ENCODE measurements around the gene IGF1. TPM values are rescaled to one million over a fixed set of nuclear protein-coding genes. Genes with fewer than 3 reads are reported as not detected.

The IGF1 gene
- total RNA-seq, 1 experiment from 2014 or later = not detected

- Histone ChIP-seq H3K4me2 (ENCODE audit: low read depth, low read length, poor library complexity, severe bottlenecking) (no peak overlapping the region), H3K36me3 (ENCODE audit: insufficient read depth, low read length) (no peaks in the 10 kb centered on the region), H3K9me3 (ENCODE audit: low read length) (no peaks in the 10 kb centered on the region), H3K27ac (ENCODE audit: low read length) (no peak overlapping the region), H3K4me3 (ENCODE audit: low read length) (no peak overlapping the region), H2AFZ (ENCODE audit: low read length) (no peak overlapping the region), H3K9ac (ENCODE audit: low read length) (no peak overlapping the region), H3K9me2 (replicated peaks; ENCODE audit: insufficient read depth, low read length) (no peaks in the 10 kb centered on the region), H3K27me3 (ENCODE audit: low read length) (0 out of 2 replicates have a peak, but pooled peaks cover 3% of the 10 kb centered on the region), H4K20me1 (ENCODE audit: insufficient read depth, low read depth, low read length) (no peaks in the 10 kb centered on the region), H3K79me2 (ENCODE audit: low read length) (no peaks in the 10 kb centered on the region), H3K4me1 (ENCODE audit: low read length) (no peaks in the 10 kb centered on the region)
- no peak for DNase-seq
Measured at GRCh38 chr12:102388469-102388868, 91.9 kb downstream of the IGF1 start.

GRCh38 chr12:102385343-102385742, 95.0 kb downstream of the IGF1 start:
- Histone ChIP-seq H3K9me2 (replicated peaks; ENCODE audit: insufficient read depth, low read length) (no peaks in the 10 kb centered on the region), H2AFZ (ENCODE audit: low read length) (no peak overlapping the region), H3K9me3 (ENCODE audit: low read length) (no peaks in the 10 kb centered on the region), H3K4me2 (ENCODE audit: low read depth, low read length, poor library complexity, severe bottlenecking) (no peak overlapping the region), H3K9ac (ENCODE audit: low read length) (no peak overlapping the region), H3K4me3 (ENCODE audit: low read length) (no peak overlapping the region), H4K20me1 (ENCODE audit: insufficient read depth, low read depth, low read length) (no peaks in the 10 kb centered on the region), H3K79me2 (ENCODE audit: low read length) (no peaks in the 10 kb centered on the region), H3K27ac (ENCODE audit: low read length) (no peak overlapping the region), H3K27me3 (ENCODE audit: low read length) (0 out of 2 replicates have a peak, but pooled peaks cover 3% of the 10 kb centered on the region), H3K4me1 (ENCODE audit: low read length) (no peaks in the 10 kb centered on the region), H3K36me3 (ENCODE audit: insufficient read depth, low read length) (no peaks in the 10 kb centered on the region)
- DNase-seq = no peak

DNA sequence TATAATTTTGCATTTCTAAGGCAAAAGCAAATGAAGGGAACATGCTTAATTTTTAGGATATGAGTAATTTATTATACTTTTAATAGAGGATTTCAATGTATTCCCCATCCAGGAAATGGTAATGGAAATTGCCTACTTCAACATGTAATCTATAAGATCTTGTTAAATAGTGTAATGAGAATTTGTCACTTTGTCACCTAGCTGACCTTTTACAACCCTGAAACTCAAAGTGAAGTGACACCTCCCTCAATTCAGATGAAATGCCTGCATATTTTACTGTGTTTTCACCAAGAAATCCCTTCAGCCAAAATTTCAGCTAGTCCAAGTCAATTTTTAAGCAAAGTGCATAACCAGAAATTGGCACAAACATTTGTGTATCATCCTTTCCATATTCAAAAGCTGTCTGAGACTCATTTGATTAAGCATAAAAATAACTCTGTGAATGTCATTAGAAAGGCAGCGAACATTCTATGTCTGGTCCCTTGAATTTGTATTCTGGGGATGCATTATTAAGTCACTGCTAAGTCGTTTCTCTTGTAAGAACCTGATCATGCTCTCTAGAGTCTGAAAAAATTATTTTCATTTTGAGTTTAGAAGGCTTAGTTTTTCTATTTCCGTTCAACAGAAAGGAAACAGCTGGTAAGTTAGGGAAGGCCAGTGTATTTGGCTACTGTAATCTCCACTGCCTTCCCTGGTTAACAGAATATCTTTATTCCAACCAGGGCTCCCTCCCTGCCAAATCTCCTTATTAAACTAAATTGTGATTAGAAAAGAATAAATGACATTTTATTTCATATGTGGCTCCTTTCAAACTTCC, 100.8 kb downstream of the IGF1 start:
- Histone ChIP-seq H4K20me1 (ENCODE audit: insufficient read depth, low read depth, low read length) (no peaks in the 10 kb centered on the region), H3K4me2 (ENCODE audit: low read depth, low read length, poor library complexity, severe bottlenecking) (no peak overlapping the region), H3K9ac (ENCODE audit: low read length) (no peak overlapping the region), H3K36me3 (ENCODE audit: insufficient read depth, low read length) (no peaks in the 10 kb centered on the region), H3K27ac (ENCODE audit: low read length) (no peak overlapping the region), H2AFZ (ENCODE audit: low read length) (no peak overlapping the region), H3K27me3 (ENCODE audit: low read length) (no peaks in the 10 kb centered on the region), H3K4me1 (ENCODE audit: low read length) (no peaks in the 10 kb centered on the region), H3K9me2 (replicated peaks; ENCODE audit: insufficient read depth, low read length) (no peaks in the 10 kb centered on the region), H3K4me3 (ENCODE audit: low read length) (no peak overlapping the region), H3K79me2 (ENCODE audit: low read length) (no peaks in the 10 kb centered on the region), H3K9me3 (ENCODE audit: low read length) (no peaks in the 10 kb centered on the region)
- DNase-seq = no peak

GRCh38 chr12:102376781-102377180, 103.6 kb downstream of the IGF1 start:
- no peak overlapping the region for H2AFZ ChIP-seq (ENCODE audit: low read length)
- H3K9ac ChIP-seq (ENCODE audit: low read length) = no peak overlapping the region
- H3K4me3 ChIP-seq (ENCODE audit: low read length) = no peak overlapping the region
- no peak for DNase-seq
- no peak overlapping the region for H3K27ac ChIP-seq (ENCODE audit: low read length)
- no peaks in the 10 kb centered on the region for H3K4me1 ChIP-seq (ENCODE audit: low read length)
- no peaks in the 10 kb centered on the region for H3K9me3 ChIP-seq (ENCODE audit: low read length)
- H3K79me2 ChIP-seq (ENCODE audit: low read length) = no peaks in the 10 kb centered on the region
- H3K36me3 ChIP-seq (ENCODE audit: insufficient read depth, low read length) = no peaks in the 10 kb centered on the region
- no peak overlapping the region for H3K4me2 ChIP-seq (ENCODE audit: low read depth, low read length, poor library complexity, severe bottlenecking)
- no peaks in the 10 kb centered on the region for H3K27me3 ChIP-seq (ENCODE audit: low read length)
- no peaks in the 10 kb centered on the region for H4K20me1 ChIP-seq (ENCODE audit: insufficient read depth, low read depth, low read length)
- H3K9me2 ChIP-seq (replicated peaks; ENCODE audit: insufficient read depth, low read length) = no peaks in the 10 kb centered on the region

DNA sequence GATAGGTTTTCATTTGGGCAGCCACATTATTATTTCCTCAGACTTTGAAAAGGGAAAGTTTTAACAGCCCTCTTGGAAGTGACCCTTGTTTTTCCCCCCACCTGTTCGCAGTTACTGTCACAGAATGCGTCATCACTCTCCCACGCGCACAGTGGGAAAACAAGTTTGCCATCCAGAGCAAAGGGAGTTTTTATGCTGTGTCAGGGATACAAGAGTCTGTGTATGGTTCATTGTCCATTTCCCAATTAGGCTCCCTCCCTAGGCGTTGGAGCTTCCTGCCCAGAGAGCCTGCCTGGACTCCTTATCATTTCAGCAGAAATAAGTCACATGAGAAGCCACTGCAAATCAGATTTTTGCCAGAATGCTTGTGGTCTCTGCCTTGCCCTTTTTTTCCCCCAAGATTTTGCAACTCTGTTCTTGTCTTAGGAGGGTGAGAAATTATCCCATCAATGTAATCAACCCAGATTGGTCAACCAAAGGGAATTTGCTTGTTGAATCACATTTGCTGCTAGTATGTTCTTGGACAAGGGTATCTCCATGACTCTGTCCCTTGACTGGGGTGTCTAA, 104.1 kb downstream of the IGF1 start:
- H3K9me2 ChIP-seq (replicated peaks; ENCODE audit: insufficient read depth, low read length) = no peaks in the 10 kb centered on the region
- no peak overlapping the region for H2AFZ ChIP-seq (ENCODE audit: low read length)
- no peak overlapping the region for H3K9ac ChIP-seq (ENCODE audit: low read length)
- no peak for DNase-seq
- H3K4me1 ChIP-seq (ENCODE audit: low read length) = no peaks in the 10 kb centered on the region
- H3K36me3 ChIP-seq (ENCODE audit: insufficient read depth, low read length) = no peaks in the 10 kb centered on the region
- no peaks in the 10 kb centered on the region for H4K20me1 ChIP-seq (ENCODE audit: insufficient read depth, low read depth, low read length)
- H3K4me2 ChIP-seq (ENCODE audit: low read depth, low read length, poor library complexity, severe bottlenecking) = no peak overlapping the region
- H3K4me3 ChIP-seq (ENCODE audit: low read length) = no peak overlapping the region
- no peak overlapping the region for H3K27ac ChIP-seq (ENCODE audit: low read length)
- no peaks in the 10 kb centered on the region for H3K9me3 ChIP-seq (ENCODE audit: low read length)
- H3K79me2 ChIP-seq (ENCODE audit: low read length) = no peaks in the 10 kb centered on the region
- H3K27me3 ChIP-seq (ENCODE audit: low read length) = no peaks in the 10 kb centered on the region

DNA sequence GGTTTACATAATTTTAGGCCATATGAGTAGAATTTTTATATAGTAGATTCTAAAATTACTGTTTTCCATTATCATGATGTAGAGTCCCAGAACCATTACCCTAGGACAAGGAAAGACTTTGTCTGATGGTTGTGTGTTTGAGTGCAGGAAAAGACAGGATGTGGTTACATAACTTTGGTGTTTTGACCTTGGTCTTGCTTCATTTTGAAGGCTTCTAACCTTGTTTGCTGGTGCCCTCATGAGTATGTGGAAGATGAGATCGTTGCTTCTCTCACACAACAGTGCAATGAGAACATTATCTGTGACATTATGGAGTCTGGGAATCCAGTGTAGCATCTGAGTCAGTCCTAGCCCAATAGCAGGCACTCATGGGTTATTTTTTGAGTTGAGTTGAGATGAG, 106.2 kb downstream of the IGF1 start:
- Histone ChIP-seq H3K79me2 (ENCODE audit: low read length) (no peaks in the 10 kb centered on the region), H3K27me3 (ENCODE audit: low read length) (no peaks in the 10 kb centered on the region), H3K4me2 (ENCODE audit: low read depth, low read length, poor library complexity, severe bottlenecking) (no peak overlapping the region), H3K4me3 (ENCODE audit: low read length) (no peak overlapping the region), H2AFZ (ENCODE audit: low read length) (no peak overlapping the region), H3K36me3 (ENCODE audit: insufficient read depth, low read length) (no peaks in the 10 kb centered on the region), H3K9me2 (replicated peaks; ENCODE audit: insufficient read depth, low read length) (no peaks in the 10 kb centered on the region), H4K20me1 (ENCODE audit: insufficient read depth, low read depth, low read length) (no peaks in the 10 kb centered on the region), H3K9ac (ENCODE audit: low read length) (no peak overlapping the region), H3K27ac (ENCODE audit: low read length) (no peak overlapping the region), H3K4me1 (ENCODE audit: low read length) (no peaks in the 10 kb centered on the region), H3K9me3 (ENCODE audit: low read length) (no peaks in the 10 kb centered on the region)
- no peak for DNase-seq

- Histone ChIP-seq H3K27ac (ENCODE audit: low read length) (no peak overlapping the region), H3K4me3 (ENCODE audit: low read length) (no peak overlapping the region), H3K4me1 (ENCODE audit: low read length) (no peaks in the 10 kb centered on the region), H4K20me1 (ENCODE audit: insufficient read depth, low read depth, low read length) (no peaks in the 10 kb centered on the region), H3K79me2 (ENCODE audit: low read length) (no peaks in the 10 kb centered on the region), H3K9me2 (replicated peaks; ENCODE audit: insufficient read depth, low read length) (no peaks in the 10 kb centered on the region), H3K9me3 (ENCODE audit: low read length) (no peaks in the 10 kb centered on the region; the same call in 1 of the 2 replicates), H3K36me3 (ENCODE audit: insufficient read depth, low read length) (no peaks in the 10 kb centered on the region), H3K27me3 (ENCODE audit: low read length) (no peaks in the 10 kb centered on the region), H3K9ac (ENCODE audit: low read length) (no peak overlapping the region), H3K4me2 (ENCODE audit: low read depth, low read length, poor library complexity, severe bottlenecking) (no peak overlapping the region), H2AFZ (ENCODE audit: low read length) (no peak overlapping the region)
- no peak for DNase-seq
Measured at GRCh38 chr12:102372087-102372486, 108.3 kb downstream of the IGF1 start.

DNA sequence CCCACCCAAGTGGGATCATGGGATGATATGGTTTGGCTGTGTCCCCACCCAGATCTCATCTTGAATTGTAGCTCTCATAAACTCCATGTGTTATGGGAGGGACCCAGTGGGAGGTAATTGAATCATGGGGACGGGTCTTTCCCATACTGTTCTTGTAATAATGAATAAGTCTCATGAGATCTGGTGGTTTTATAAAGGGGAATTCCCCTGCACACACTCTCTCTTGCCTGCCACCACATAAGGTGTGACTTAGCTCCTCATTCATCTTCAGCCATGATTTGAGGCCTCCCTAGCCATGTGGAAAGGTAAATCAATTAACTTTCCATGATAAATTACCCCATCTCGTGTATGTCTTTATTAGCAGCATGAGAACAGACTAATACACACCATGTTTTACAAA, 109.2 kb downstream of the IGF1 start:
- Histone ChIP-seq H3K4me3 (ENCODE audit: low read length) (no peak overlapping the region), H3K4me2 (ENCODE audit: low read depth, low read length, poor library complexity, severe bottlenecking) (no peak overlapping the region), H4K20me1 (ENCODE audit: insufficient read depth, low read depth, low read length) (no peaks in the 10 kb centered on the region), H3K79me2 (ENCODE audit: low read length) (no peaks in the 10 kb centered on the region), H3K4me1 (ENCODE audit: low read length) (no peaks in the 10 kb centered on the region), H3K27ac (ENCODE audit: low read length) (no peak overlapping the region), H3K36me3 (ENCODE audit: insufficient read depth, low read length) (no peaks in the 10 kb centered on the region), H2AFZ (ENCODE audit: low read length) (no peak overlapping the region), H3K9me3 (ENCODE audit: low read length) (no peaks in the 10 kb centered on the region; the same call in 1 of the 2 replicates), H3K9me2 (replicated peaks; ENCODE audit: insufficient read depth, low read length) (no peaks in the 10 kb centered on the region), H3K9ac (ENCODE audit: low read length) (no peak overlapping the region), H3K27me3 (ENCODE audit: low read length) (no peaks in the 10 kb centered on the region)
- no peak for DNase-seq
